ENCODE data around the gene MACROD2.

GRCh38 chr20:14792915-14793314 lies 797.6 kb downstream of the MACROD2 start:
- TF ChIP-seq CTCF (IDR thresholded peaks at IDR 0.05): no peak
- no peak for TF ChIP-seq POLR2AphosphoS5 (IDR thresholded peaks at IDR 0.05)
- no peak for TF ChIP-seq POLR2A (IDR thresholded peaks at IDR 0.05)
- TF ChIP-seq EP300 (IDR thresholded peaks at IDR 0.05): no peak

Data from suprapubic skin (tissue), 4 donors.